GM20000 (cell line): ENCODE results near the gene BCL2.

Source experiments
- DNase-seq: peaks from one replicate; pipeline ENCODE4 v3.0.0; 2012; ENCODE audit warnings: low spot score
- CTCF ChIP-seq: IDR thresholded peaks from 2 replicates; pipeline ENCODE4 v1.5.1; 2012; ENCODE audit warnings: mild to moderate bottlenecking, control low read depth; ENCODE audit errors: extremely low read depth, missing control alignments

BCL2 gene

GRCh38 chr18:63299837-63300745, 19.5 kb downstream of the BCL2 start:
- peak; percentile 47 for DNase-seq
- TF ChIP-seq CTCF, result no peak

GRCh38 chr18:63298400-63299365, 20.9 kb downstream of the BCL2 start:
- no peak for DNase-seq
- no peak for TF ChIP-seq CTCF

- DNase-seq, result no peak
- TF ChIP-seq CTCF, result no peak
Measured at GRCh38 chr18:63297687-63298399, 21.7 kb downstream of the BCL2 start.

- no peak for TF ChIP-seq CTCF
- DNase-seq, result no peak
Measured at GRCh38 chr18:63293935-63294334, 25.6 kb downstream of the BCL2 start.

- DNase-seq, result peak; percentile 39
- no peak for TF ChIP-seq CTCF
Measured at GRCh38 chr18:63292831-63293683, 26.5 kb downstream of the BCL2 start.

GRCh38 chr18:63291278-63291677, 28.3 kb downstream of the BCL2 start:
- TF ChIP-seq CTCF, result no peak
- DNase-seq, result no peak
